ENCODE data around the gene ALDH16A1. TPM values are rescaled to one million over a fixed set of nuclear protein-coding genes. Genes with fewer than 3 reads are reported as not detected.

The ALDH16A1 gene
- total and polyA plus RNA-seq, 2 of the 8 experiments (the other 6 are each of a cell fraction or from before 2014, with no cell fraction given) = 30.5 to 34.3 TPM

DNA sequence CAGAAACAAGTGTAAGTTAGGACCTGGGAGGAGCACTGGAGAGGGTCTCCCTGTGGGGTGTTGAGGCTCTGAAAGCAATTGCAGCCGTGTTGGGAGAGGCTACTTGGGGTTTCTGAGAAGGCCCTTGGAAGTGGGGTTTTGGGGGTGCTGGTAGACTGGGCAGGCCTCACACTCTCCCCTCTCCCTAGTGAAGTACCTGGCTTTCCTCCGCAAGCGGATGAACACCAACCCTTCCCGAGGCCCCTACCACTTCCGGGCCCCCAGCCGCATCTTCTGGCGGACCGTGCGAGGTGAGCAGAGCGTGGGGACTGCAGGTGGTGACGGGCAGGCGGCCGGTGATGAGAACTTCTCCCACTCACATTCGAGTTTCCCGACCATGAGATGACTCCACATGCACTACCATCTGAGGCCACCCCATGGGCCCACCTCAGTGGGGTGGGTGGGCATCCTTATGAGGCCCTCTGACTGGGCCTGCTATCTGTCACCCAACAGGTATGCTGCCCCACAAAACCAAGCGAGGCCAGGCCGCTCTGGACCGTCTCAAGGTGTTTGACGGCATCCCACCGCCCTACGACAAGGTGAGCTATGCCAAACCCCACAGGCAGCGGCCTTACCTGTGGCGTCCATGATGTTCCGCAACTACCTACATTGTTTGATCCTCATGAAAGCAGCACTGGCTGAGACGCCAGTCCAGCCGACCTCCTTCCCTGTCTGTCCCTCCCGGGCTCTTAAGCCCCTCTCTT, 37.4 kb downstream of the ALDH16A1 start:
- no peak overlapping the region for H2BK15ac ChIP-seq (ENCODE audit: low read length)
- peak overlapping the region in 2 of 4 experiments; percentile 14 to 99; a peak in 4 of 7 replicates for H3K9ac ChIP-seq (replicated peaks in 1 of 4; ENCODE audit: extremely low read depth in 1 of 4, low read depth in 3 of 4, low read length in 3 of 4)
- peak overlapping the region in 1 of 4 experiments; percentile 96; a peak in 1 of 8 replicates for H3K4me3 ChIP-seq (ENCODE audit: extremely low read depth in 1 of 4, insufficient read depth in 2 of 4, low read depth in 3 of 4, low read length in 4 of 4)
- H3K36me3 ChIP-seq (ENCODE audit: control insufficient read depth in 2 of 4, insufficient read depth in 4 of 4, low read length in 3 of 4) = peaks cover 26 to 49% (median 36%) of the 10 kb centered on the region in 4 experiments
- H2BK120ac ChIP-seq (replicated peaks; ENCODE audit: low read depth, low read length) = no peak overlapping the region
- no peak overlapping the region for H2BK20ac ChIP-seq (ENCODE audit: low read length)
- POLR2A ChIA-PET (ENCODE audit: partially characterized antibody) = interaction anchor here (0.8 to 10.8 kb wide), 17 partner anchors 7 to 103 kb away, joined by 3 to 138 read pairs (median 14); partner anchors contain the start of genes ALDH16A1, NOSIP, PIH1D1 and PRR12
- 95% methylated on average over 27 of the region's 27 CpGs; no CpG with 5 or more reads in 1 of the 2 experiments for WGBS, 2 experiments (ENCODE audit: extremely low coverage in 1 of 2, insufficient coverage in 1 of 2, insufficient read length in 1 of 2, insufficient replicate concordance in 2 of 2, low coverage in 1 of 2, low lambda C conversion rate in 2 of 2, missing lambda C conversion rate in 1 of 2)
- H3K4ac ChIP-seq (replicated peaks; ENCODE audit: insufficient read length, low read depth, low read length) = no peak overlapping the region
- H4K8ac ChIP-seq (ENCODE audit: extremely low read depth, insufficient read depth, low read length) = peak overlapping the region; percentile 82
- no peak overlapping the region for H3K18ac ChIP-seq (ENCODE audit: extremely low read depth, low read length)
- H3K14ac ChIP-seq (ENCODE audit: insufficient read length) = no peak overlapping the region
- H2AK5ac ChIP-seq (ENCODE audit: low read depth, low read length) = no peak overlapping the region
- no peak overlapping the region for H2BK12ac ChIP-seq (ENCODE audit: low read depth, low read length)
- H4K5ac ChIP-seq (ENCODE audit: insufficient read length, low read depth, low read length) = no peak overlapping the region
- peaks cover 0 to 8% (median 2%) of the 10 kb centered on the region in 4 experiments; a peak in 3 of 7 replicates for H3K4me1 ChIP-seq (replicated peaks in 1 of 4; ENCODE audit: control insufficient read depth in 3 of 4, insufficient read depth in 4 of 4, low read length in 3 of 4)
- CTCF ChIA-PET (ENCODE audit: partially characterized antibody) = interaction anchor here (1.4 to 3.0 kb wide), 2 partner anchors 12 to 18 kb away, joined by 3 to 9 read pairs; no protein-coding TSS in a partner anchor
- H3K79me1 ChIP-seq (ENCODE audit: low read depth, low read length) = peaks cover 2% of the 10 kb centered on the region; the same call in 1 of the 2 replicates
- H3K56ac ChIP-seq (replicated peaks; ENCODE audit: insufficient read length, low read depth, low read length) = no peak overlapping the region
- H3K9me3 ChIP-seq (ENCODE audit: insufficient read depth in 2 of 2, low read depth in 1 of 2, low read length in 1 of 2) = no peaks in the 10 kb centered on the region
- H3K23me2 ChIP-seq (ENCODE audit: low read depth, low read length) = peaks cover 12% of the 10 kb centered on the region
- peak overlapping the region; percentile 85 to 98; a peak in 3 of 4 replicates for H3K4me2 ChIP-seq (ENCODE audit: insufficient read depth in 1 of 2, low read depth in 2 of 2, low read length in 2 of 2)
- peak overlapping the region; percentile 99 for H2BK5ac ChIP-seq (ENCODE audit: low read depth, low read length)
- H4K91ac ChIP-seq (replicated peaks; ENCODE audit: insufficient read length, low read length) = no peak overlapping the region
- no peak overlapping the region for H2AFZ ChIP-seq (ENCODE audit: low read length)
- no peak overlapping the region for H3K23ac ChIP-seq (ENCODE audit: insufficient read length)
- H3K27me3 ChIP-seq (replicated peaks in 1 of 4; ENCODE audit: control insufficient read depth in 3 of 4, extremely low read depth in 1 of 4, insufficient read depth in 3 of 4, low read length in 3 of 4) = no peaks in the 10 kb centered on the region
- FAIRE-seq (no peak), DNase-seq (ENCODE audit: low read depth in 1 of 2, low spot score in 2 of 2) (no peak)
- peaks cover 15 to 20% of the 10 kb centered on the region in 2 experiments for H4K20me1 ChIP-seq (replicated peaks in 1 of 2; ENCODE audit: control insufficient read depth in 1 of 2, insufficient read depth in 2 of 2, low read length in 2 of 2)
- H3K79me2 ChIP-seq (ENCODE audit: control insufficient read depth in 1 of 2, insufficient read depth in 2 of 2, low read length in 2 of 2) = peaks cover 20 to 31% of the 10 kb centered on the region in 2 experiments
- H3K27ac ChIP-seq (ENCODE audit: low read depth, low read length) = peak overlapping the region; percentile 98; the same call in 1 of the 2 replicates
- peak; percentile 69 to 72 for TF ChIP-seq POLR2A (IDR thresholded peaks at IDR 0.05; ENCODE audit: control extremely low read depth in 1 of 2, low read depth in 2 of 2, low read length in 2 of 2)
- TF ChIP-seq CREB1 (IDR thresholded peaks at IDR 0.05) = no peak
- peak; percentile 78 for TF ChIP-seq POLR2AphosphoS5 (IDR thresholded peaks at IDR 0.05; ENCODE audit: low read depth, low read length)

All from H1 (cell line).